NCI-H1436 (cell line): ENCODE measurements around the gene TINAGL1.
"Not testable (repeated sequence)": the region's sequence is repeated elsewhere in the genome, so short reads cannot be mapped to it uniquely, and the experiment has no call there.

Experiments used
- DNase-seq: peaks from one replicate; lab custom pipeline; 2025; lab: John Stamatoyannopoulos, UW

TINAGL1 gene

GRCh38 chr1:31583995-31584868 is 7.9 kb downstream of the TINAGL1 start:
- DNase-seq, result no peak

- no peak for DNase-seq
Observed at GRCh38 chr1:31584869-31585735, 8.8 kb downstream of the TINAGL1 start.

- no peak for DNase-seq
Observed at GRCh38 chr1:31585736-31586365, 9.5 kb downstream of the TINAGL1 start.

- DNase-seq, result no peak
Observed at GRCh38 chr1:31586376-31587327, 10.3 kb downstream of the TINAGL1 start.

GRCh38 chr1:31587328-31587699 is 11.0 kb downstream of the TINAGL1 start:
- DNase-seq, result not testable (repeated sequence)

GRCh38 chr1:31587720-31588423 is 11.6 kb downstream of the TINAGL1 start:
- DNase-seq, result peak; percentile 47

GRCh38 chr1:31588751-31589515 is 12.6 kb downstream of the TINAGL1 start:
- DNase-seq, result no peak

GRCh38 chr1:31591425-31592093 is 15.2 kb downstream of the TINAGL1 start:
- no peak for DNase-seq

GRCh38 chr1:31592132-31592531 is 15.8 kb downstream of the TINAGL1 start:
- DNase-seq, result no peak

- DNase-seq, result no peak
Observed at GRCh38 chr1:31593136-31593665, 16.9 kb downstream of the TINAGL1 start.

GRCh38 chr1:31593770-31594632 is 17.7 kb downstream of the TINAGL1 start:
- peak; percentile 48 for DNase-seq

GRCh38 chr1:31595836-31596736 is 19.8 kb downstream of the TINAGL1 start:
- DNase-seq, result no peak

GRCh38 chr1:31596737-31597097 is 20.4 kb downstream of the TINAGL1 start:
- DNase-seq, result no peak

- no peak for DNase-seq
Observed at GRCh38 chr1:31598980-31599379, 22.7 kb downstream of the TINAGL1 start.

GRCh38 chr1:31600641-31601040 is 24.3 kb downstream of the TINAGL1 start:
- DNase-seq, result no peak

- no peak for DNase-seq
Observed at GRCh38 chr1:31602081-31602480, 25.8 kb downstream of the TINAGL1 start.

- no peak for DNase-seq
Observed at GRCh38 chr1:31605908-31606427, 29.7 kb downstream of the TINAGL1 start.
